GM10266 (cell line): ENCODE data around the gene ARSJ.

Experiments used
- DNase-seq: peaks from one replicate; pipeline ENCODE4 v3.0.0; 2012; ENCODE audit errors: extremely low spot score
- CTCF ChIP-seq: IDR thresholded peaks from 2 replicates; pipeline ENCODE4 v1.5.1; 2012; ENCODE audit warnings: mild to moderate bottlenecking, low read depth; ENCODE audit not compliant: control insufficient read depth, insufficient read depth; ENCODE audit errors: missing control alignments

Gene ARSJ

GRCh38 chr4:113974467-113974866, 5.0 kb downstream of the ARSJ start:
- TF ChIP-seq CTCF = no peak
- no peak for DNase-seq

GRCh38 chr4:113973345-113973744, 6.1 kb downstream of the ARSJ start:
- DNase-seq = no peak
- no peak for TF ChIP-seq CTCF

- TF ChIP-seq CTCF = no peak
- DNase-seq = no peak
Observed at GRCh38 chr4:113972781-113973180, 6.7 kb downstream of the ARSJ start.

- no peak for TF ChIP-seq CTCF
- DNase-seq = no peak
Observed at GRCh38 chr4:113971706-113972360, 7.6 kb downstream of the ARSJ start.

GRCh38 chr4:113969709-113970334, 9.6 kb downstream of the ARSJ start:
- TF ChIP-seq CTCF = no peak
- DNase-seq = no peak

GRCh38 chr4:113968473-113968872, 11.0 kb downstream of the ARSJ start:
- no peak for DNase-seq
- no peak for TF ChIP-seq CTCF

GRCh38 chr4:113967687-113968086, 11.8 kb downstream of the ARSJ start:
- TF ChIP-seq CTCF = no peak
- no peak for DNase-seq
